GM18873 (cell line): ENCODE measurements around the gene SLC32A1.

ENCODE experiments used
- ATAC-seq: cut with Tn5 transposase; IDR thresholded peaks from one replicate; pipeline ENCODE4 v1.9.1; 2021; ENCODE audit warnings: mild to moderate bottlenecking, moderate library complexity, moderate number of reproducible peaks; ENCODE audit not compliant: unreplicated experiment, low FRiP score

The SLC32A1 gene, protein sequence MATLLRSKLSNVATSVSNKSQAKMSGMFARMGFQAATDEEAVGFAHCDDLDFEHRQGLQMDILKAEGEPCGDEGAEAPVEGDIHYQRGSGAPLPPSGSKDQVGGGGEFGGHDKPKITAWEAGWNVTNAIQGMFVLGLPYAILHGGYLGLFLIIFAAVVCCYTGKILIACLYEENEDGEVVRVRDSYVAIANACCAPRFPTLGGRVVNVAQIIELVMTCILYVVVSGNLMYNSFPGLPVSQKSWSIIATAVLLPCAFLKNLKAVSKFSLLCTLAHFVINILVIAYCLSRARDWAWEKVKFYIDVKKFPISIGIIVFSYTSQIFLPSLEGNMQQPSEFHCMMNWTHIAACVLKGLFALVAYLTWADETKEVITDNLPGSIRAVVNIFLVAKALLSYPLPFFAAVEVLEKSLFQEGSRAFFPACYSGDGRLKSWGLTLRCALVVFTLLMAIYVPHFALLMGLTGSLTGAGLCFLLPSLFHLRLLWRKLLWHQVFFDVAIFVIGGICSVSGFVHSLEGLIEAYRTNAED

GRCh38 chr20:38723848-38724625 lies at the start of gene SLC32A1:
Gene SLC32A1 (plus strand): TSS chr20:38724486. CDS start chr20:38724725, 239 bp downstream.
- ATAC-seq = no peak

DNA sequence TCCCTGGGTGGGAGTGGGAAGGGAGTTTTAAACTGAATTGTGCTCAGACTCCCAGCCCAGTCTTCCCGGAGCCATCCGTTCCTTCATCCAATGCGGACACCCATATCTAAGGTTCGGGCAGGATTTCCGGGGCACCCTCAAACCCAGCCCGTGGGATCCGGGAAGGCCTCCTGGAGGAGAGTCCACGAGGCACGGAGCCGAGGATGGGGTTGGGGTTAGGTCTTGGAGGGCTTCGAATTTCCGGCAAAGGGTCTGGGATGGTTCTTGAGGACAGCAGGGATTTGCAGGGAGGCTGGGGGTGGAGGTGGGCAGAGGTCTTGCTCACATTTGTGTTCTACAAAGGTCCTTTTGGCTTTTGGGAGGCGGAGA lies 49.5 kb upstream of the SLC32A1 start:
- ATAC-seq = no peak

DNA sequence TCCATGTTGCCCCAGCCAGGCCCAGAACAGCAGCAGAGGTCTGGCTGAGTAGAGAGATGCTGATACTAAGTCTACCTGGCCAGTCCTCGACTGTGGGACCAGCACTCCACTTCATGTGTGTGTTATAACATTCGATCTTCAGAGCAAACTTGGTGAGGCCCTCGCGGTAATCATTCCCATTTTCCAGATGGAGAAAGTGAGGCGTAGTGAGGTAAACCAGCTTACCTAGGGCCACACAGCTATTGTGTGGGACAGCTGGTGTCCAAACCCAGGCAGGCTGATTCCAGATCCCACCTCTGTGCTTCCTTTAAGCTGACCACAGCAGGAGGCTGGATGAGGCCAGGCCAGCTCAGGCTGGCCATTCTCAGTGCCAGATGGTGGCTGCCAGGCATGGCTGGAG lies 47.7 kb upstream of the SLC32A1 start:
- no peak for ATAC-seq

- no peak for ATAC-seq
These were observed 43.6 kb upstream of the SLC32A1 start for GRCh38 chr20:38680500-38681306.

GRCh38 chr20:38685271-38685670 lies 39.0 kb upstream of the SLC32A1 start:
- no peak for ATAC-seq

DNA sequence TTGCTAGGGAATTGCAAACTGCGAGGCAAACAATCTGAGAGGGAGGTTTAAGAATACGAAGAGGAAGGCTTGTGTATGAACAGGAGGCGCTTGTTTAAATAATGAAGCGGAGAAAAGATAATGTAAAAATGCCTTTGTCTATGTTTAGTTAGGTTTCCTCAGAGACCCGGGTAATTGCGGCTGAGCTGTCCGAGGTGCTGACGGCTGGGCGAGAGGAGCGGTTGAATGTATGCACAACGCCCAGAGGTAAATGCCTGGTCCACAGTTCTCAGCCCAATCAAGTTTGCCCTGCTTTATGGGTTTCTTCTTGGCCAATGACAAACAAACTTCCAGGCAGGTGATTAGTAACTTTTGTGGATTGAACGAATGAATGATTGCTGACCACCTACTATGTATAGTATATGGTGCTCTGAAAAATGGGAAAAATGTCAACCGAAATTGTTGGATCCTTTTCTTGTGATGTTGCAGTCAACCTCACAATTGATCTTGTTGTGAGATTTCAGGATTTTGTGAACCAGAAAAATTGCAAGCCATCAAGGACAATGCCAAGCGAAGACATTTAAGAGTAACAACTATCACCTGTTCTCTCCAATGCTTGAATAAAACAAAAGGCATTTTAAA lies 38.3 kb upstream of the SLC32A1 start:
- no peak for ATAC-seq

GRCh38 chr20:38692436-38693411 lies 31.6 kb upstream of the SLC32A1 start:
- no peak for ATAC-seq

DNA sequence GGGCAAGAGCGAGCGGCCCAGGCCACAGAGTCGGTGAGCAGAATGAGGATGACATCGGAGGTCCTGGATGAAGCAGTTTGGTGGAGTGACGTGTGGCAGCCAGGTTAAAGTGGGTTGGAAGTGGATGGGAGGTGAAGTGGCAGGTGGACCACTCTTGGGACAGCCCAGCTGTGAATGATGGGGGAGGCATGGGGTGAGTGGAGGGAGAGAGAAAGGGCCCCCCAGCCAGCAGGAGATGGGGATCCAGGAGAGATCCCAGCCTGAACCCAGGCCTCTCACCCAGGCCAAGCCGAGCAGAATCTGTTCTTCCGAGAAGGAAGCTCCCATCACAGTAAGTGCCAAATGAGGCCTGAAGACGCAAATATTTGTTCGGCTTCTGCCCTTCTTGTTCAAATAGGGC lies 27.0 kb upstream of the SLC32A1 start:
- no peak for ATAC-seq

- ATAC-seq = no peak
These were observed 25.7 kb upstream of the SLC32A1 start for GRCh38 chr20:38698541-38698940.

DNA sequence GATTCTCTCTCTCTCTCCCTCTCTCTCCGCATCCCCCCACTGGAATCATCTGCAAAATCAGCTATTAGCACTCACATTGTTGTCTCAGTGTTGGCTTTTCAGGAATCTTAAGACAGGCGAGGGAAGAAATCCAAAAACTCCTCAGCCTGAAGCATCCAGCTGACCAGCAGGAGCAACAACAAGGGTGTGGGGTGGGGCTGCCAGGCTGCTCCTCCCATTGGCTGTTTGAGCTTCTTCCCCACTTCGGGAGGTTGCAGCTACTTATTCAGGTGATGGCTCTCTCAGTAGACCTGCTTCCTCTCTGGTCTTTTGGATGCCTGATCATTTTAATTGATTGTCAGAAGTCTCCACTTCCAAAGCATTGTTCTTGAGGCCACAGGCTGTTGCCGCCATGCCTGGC lies 24.1 kb upstream of the SLC32A1 start:
- no peak for ATAC-seq

DNA sequence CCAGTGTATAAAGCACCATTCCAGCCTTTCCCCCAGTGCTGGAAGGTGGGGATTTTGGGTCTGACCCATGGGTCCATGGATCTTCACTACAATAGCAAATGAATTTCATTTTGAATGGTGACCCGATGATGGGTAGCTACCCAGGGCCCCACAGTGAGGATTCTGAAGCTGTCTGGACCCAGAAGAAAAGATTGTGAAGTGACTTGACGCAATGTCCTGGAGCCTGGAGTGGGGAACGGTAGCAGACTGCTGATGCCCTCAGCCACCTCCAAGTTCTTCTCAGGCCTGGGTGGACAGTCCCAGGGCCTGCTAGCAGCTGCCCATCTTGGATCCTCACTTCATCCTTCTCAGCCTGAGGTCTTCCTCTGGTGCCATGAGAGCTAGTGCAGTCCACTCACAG lies 23.4 kb upstream of the SLC32A1 start:
- ATAC-seq = no peak

- ATAC-seq = no peak
These were observed 20.8 kb upstream of the SLC32A1 start for GRCh38 chr20:38703526-38703925.

DNA sequence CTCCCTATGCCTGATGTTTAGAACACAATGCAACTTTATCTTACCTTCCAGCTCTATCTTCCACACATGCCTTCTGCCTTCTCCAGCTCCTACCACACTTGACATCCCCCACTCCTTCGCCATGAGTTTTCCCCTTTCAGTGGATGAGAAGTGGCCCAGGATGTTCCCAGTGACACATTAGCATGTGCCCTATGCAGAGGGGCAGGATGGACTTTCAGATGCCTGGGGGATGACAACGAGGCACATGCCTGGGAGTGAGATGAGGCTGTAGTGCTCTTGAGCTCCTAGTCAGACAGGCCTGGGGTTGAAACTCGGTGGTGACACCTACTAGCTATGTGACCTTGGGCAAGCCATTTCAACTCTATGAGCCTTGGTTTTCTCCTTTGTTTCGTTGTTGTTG lies 20.1 kb upstream of the SLC32A1 start:
- no peak for ATAC-seq

- no peak for ATAC-seq
These were observed 17.8 kb upstream of the SLC32A1 start for GRCh38 chr20:38706509-38706908.

DNA sequence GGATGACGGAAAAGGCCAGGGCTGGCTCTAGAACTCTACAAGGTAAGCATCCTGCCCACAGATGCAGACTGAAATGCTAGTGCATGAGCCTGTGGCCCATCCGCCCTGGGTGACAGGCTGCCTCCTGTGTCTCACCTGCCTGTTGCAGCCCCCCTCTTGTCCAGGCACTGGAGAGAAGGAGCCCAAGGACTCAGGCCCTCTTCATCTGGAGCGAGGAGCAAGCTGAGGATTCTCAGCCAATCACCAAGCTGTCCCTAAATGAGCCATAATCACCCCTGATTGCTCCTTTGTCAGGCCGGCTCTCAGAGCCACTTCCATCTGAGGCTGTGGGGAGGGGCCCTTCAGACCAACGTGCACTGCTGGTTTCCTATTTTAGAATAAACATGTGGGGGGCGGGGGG lies 10.0 kb upstream of the SLC32A1 start:
- ATAC-seq = no peak

DNA sequence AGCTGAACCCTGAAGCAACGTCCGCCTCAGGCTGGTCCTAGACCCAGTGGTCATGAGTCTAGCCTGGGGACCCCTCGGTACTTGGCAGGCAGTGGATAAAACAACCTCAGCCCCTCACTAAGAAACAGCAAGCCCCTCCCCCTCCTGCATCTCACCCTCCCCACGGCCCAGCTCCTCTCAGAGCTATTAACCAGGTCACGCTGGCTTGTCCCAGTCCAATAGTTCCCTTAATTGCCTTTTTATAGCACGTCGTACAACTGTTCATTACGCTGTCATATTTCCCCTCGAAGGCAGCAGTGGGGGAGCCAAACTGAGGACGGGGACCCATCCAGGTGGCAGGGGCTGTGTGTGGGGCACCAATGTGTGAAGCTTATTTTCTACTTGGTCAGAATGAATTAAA lies 8.6 kb upstream of the SLC32A1 start:
- no peak for ATAC-seq

- ATAC-seq = no peak
These were observed 1.6 kb upstream of the SLC32A1 start for GRCh38 chr20:38722683-38723016.

- no peak for ATAC-seq
These were observed 1.1 kb upstream of the SLC32A1 start for GRCh38 chr20:38723017-38723847.
